Measurements from ENCODE around the gene HOXC11. TPM values are rescaled to one million over a fixed set of nuclear protein-coding genes. Genes with fewer than 3 reads are reported as not detected.

HOXC11 gene
- total RNA-seq, 4 donors from 2014 or later: not detected

GRCh38 chr12:53976823-53977595 lies 4.1 kb downstream of the HOXC11 start:
- no peak for DNase-seq
- intact Hi-C loops (cut with DNase I): no loop called here
- peaks cover 20 to 34% (median 20%) of the 10 kb centered on the region in 3 donors for H3K4me1 ChIP-seq
- no peak overlapping the region for H3K4me3 ChIP-seq
- H3K27me3 ChIP-seq: peaks cover 34 to 100% (median 76%) of the 10 kb centered on the region in 4 donors
- H3K27ac ChIP-seq: no peak overlapping the region
- H3K9me3 ChIP-seq: no peaks in the 10 kb centered on the region
- 10 to 11% methylated on average over 9 of the region's 9 CpGs for WGBS, 2 donors
- no peaks in the 10 kb centered on the region for H3K36me3 ChIP-seq
- TF ChIP-seq POLR2A (IDR thresholded peaks at IDR 0.05): no peak
- TF ChIP-seq CTCF (IDR thresholded peaks at IDR 0.05): no peak

- H3K4me1 ChIP-seq: peaks cover 20 to 34% (median 20%) of the 10 kb centered on the region in 3 donors
- no peaks in the 10 kb centered on the region for H3K36me3 ChIP-seq
- peaks cover 42 to 100% (median 77%) of the 10 kb centered on the region in 4 donors for H3K27me3 ChIP-seq
- no peak overlapping the region for H3K4me3 ChIP-seq
- TF ChIP-seq POLR2A (IDR thresholded peaks at IDR 0.05) (no peak), CTCF (IDR thresholded peaks at IDR 0.05) (no peak)
- H3K9me3 ChIP-seq: no peaks in the 10 kb centered on the region
- 5 to 10% methylated on average over 11 of the region's 11 CpGs for WGBS, 2 donors
- no peak for DNase-seq
- no peak overlapping the region for H3K27ac ChIP-seq
- intact Hi-C loops (cut with DNase I): no loop called here
These were observed 4.9 kb downstream of the HOXC11 start for GRCh38 chr12:53977596-53978445.

DNA sequence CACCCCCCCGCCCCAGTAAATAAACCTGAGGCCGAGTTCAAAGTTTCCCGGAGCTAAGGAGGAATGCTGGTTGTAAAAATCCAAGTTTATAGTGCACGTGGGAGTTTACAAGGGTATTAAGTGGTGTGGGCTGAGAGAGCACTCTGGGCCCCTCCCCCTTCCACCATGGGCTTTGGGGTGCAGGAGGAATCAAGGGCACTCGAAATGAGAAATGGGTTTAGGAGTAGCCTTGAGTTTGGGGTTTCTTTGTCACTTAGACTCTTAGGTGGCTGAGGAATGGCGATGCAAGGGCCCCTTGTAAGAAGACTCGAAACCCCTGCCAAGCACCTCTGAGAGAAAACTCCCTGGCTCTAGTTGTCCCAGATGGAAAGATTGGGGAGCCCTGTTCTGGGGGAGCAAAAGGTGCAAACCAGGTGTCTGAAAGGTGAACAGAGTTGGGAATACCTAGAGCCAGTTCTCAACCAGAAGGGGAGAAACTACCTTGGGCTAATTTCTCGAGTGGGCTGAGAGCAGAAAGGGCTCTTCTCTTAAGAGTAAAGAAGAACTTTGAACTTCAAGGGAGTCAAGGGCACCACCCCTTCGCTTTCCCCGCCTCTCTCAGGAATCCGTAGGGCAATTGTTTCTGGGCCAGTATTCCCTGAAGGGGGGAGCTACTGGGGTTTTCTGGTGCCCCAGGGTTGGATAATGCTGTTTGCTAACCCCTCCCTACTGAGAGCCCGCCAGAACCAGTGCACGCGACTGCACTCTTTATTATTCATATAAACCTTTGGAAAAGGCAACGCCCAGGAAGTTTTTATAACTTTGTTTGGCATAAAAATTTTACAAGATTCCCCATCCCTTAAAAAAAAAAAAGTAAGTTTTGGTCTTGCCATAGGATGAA lies 5.8 kb downstream of the HOXC11 start:
- Histone ChIP-seq H3K36me3 (no peaks in the 10 kb centered on the region), H3K4me3 (no peak overlapping the region), H3K9me3 (no peaks in the 10 kb centered on the region), H3K4me1 (peaks cover 14 to 28% (median 14%) of the 10 kb centered on the region in 3 donors), H3K27me3 (peaks cover 36 to 100% (median 76%) of the 10 kb centered on the region in 4 donors), H3K27ac (no peak overlapping the region)
- TF ChIP-seq POLR2A (IDR thresholded peaks at IDR 0.05) (no peak), CTCF (IDR thresholded peaks at IDR 0.05) (no peak)
- no peak for DNase-seq
- intact Hi-C loops (cut with DNase I): no loop called here
- 6 to 13% methylated on average over 8 to 14 of the region's 15 CpGs for WGBS, 2 donors

DNA sequence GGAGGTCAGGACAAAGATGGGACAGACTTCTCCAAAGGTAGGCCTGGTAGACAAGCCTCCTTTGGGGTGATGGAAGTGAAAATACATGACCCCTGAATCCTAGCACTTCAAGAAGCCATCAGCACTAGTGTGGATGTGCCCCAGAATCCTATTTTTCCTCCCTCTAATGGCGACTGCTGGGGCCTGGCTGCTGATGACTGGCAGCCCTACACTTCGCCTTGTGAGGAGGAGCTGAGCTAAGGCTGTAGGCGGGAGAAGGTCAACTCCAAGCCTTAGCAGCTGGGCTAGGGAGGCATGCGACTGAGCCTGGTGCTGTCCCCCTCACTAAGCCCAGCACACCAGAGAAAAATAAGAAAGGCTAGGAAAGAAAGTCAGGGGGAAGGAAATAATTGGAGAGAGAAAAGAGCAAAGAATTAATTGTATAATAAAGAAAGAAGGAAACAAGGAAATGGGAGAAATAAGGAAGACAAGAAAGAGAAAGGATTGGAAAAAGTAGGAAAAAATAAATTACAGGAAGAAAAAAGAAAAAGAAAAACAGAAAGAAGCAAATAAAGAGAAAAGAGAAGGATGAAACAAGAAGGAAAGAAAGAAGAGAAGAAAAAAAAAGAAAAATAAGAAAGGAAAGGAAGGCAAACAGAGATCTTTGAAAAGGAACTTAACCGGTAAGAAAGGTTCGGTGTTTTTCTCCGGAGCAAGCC lies 7.3 kb downstream of the HOXC11 start:
- intact Hi-C loops (cut with DNase I): no loop called here
- peaks cover 8 to 28% (median 9%) of the 10 kb centered on the region in 3 donors for H3K4me1 ChIP-seq
- 28% methylated on average over 6 to 7 of the region's 7 CpGs for WGBS, 2 donors
- no peaks in the 10 kb centered on the region for H3K36me3 ChIP-seq
- no peak overlapping the region for H3K27ac ChIP-seq
- no peak for DNase-seq
- no peak for TF ChIP-seq POLR2A (IDR thresholded peaks at IDR 0.05)
- no peak for TF ChIP-seq CTCF (IDR thresholded peaks at IDR 0.05)
- no peaks in the 10 kb centered on the region for H3K9me3 ChIP-seq
- H3K27me3 ChIP-seq: peaks cover 25 to 100% (median 77%) of the 10 kb centered on the region in 4 donors
- H3K4me3 ChIP-seq: no peak overlapping the region

All from esophagus squamous epithelium (tissue), 5 donors.